LNCAP (cell line): ENCODE data around the gene ZNF428.

Source experiments
- TF ChIP-seq, protein P1 (sequence below): fragments of 450-650 bp; IDR thresholded peaks from 2 replicates; pipeline ENCODE4 v1.5.1; 2017; ENCODE audit warnings: mild to moderate bottlenecking

ZNF428 gene

DNA sequence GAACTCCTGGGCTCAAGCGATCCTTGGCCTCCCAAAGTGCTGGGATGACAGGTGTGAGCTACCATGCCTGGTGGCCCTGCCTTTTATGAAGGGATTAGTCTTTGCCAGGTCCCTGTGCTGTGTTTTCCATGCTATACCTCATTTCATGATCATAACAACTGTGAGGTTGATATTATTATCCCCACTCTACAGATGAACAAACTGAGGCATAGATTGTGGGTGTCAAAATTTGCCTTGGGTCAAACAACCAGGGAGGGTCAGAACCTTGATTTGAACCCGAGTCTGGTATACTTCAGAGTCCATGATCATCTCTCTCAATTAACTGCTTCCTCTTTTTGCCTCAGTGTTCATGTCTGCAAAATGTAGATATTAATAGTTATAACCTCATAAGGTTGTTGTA is 36.9 kb downstream of the ZNF428 start:
- TF ChIP-seq, protein P1, sequence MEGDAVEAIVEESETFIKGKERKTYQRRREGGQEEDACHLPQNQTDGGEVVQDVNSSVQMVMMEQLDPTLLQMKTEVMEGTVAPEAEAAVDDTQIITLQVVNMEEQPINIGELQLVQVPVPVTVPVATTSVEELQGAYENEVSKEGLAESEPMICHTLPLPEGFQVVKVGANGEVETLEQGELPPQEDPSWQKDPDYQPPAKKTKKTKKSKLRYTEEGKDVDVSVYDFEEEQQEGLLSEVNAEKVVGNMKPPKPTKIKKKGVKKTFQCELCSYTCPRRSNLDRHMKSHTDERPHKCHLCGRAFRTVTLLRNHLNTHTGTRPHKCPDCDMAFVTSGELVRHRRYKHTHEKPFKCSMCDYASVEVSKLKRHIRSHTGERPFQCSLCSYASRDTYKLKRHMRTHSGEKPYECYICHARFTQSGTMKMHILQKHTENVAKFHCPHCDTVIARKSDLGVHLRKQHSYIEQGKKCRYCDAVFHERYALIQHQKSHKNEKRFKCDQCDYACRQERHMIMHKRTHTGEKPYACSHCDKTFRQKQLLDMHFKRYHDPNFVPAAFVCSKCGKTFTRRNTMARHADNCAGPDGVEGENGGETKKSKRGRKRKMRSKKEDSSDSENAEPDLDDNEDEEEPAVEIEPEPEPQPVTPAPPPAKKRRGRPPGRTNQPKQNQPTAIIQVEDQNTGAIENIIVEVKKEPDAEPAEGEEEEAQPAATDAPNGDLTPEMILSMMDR = no peak

DNA sequence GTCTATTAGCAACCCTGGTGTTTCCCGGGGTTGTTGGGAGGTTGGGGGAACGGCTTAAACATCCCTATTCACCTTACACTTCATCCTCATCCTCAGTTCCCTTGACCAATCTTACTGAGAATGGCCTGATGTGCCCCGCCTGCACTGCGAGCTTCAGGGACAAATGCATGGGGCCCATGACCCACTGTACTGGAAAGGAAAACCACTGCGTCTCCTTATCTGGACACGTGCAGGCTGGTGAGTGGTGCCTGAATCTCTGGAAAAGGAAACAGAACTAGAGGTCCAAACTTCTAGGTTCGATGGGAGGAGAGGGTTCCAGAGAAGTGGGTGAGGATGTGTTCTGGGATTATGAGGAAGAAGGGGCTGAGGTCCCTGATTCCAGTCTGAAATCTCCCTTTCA is 38.0 kb downstream of the ZNF428 start:
- TF ChIP-seq, protein P1 = no peak

DNA sequence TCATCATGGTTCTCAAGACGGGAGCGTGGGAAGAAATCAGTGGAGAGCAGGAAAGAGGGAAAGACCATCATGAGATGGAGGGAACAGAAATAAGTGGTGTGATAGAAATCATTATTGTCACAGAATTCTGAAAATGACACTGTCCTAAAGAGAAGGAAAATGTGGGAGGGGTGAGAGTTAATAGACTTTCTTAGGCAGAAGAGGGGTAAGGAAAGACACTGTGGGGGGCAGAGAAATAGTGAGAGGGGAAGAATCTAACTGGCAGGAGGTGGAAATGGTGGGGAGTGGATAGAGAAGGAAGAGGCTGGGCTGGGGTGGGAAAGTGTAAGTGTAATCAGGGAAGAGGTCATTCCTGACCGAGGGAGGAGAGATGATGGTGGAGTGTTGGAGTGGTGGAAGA is 40.6 kb downstream of the ZNF428 start:
- TF ChIP-seq, protein P1 = no peak

DNA sequence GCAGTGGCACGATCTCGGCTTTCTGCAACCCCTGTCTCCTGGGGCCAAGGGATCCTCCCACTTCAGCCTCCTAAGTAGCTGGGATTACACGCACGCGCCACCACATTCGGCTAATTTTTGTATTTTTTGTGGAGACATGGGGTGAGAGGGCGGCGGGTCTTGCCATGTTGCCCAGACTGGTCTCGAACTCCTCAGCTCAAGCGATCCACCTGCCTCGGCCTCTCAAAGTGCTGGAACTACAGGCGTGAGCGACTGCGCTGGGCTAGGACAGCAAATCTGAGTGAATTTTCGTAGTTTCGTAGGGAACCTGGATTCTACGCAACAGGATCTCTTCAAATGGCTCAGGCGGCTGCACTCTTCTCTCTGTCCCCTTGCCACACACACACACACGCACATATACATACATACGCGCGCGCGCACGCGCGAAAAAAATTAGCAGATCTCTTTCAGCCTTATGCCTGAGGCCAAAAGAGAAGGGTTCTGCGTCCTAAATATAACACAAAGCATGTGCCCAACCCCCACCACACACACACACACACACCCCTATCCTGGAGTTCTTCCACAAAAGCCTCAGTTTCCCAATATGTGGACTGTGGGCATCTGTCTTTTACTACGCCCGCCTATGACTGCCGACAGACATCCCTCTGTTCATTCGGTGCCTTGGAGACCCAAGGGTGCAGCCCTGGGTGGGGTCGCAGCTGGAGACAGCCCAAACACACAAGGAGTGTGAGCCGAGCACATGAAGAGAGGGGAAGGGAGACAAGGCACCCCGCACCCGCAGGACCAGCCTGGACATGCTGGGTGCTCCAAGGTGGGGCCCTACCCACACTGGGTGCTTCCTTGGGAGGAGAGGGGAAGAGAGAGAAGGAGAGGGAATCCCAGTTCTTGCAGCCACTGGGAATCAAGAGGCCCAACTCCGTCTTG is 43.2 kb downstream of the ZNF428 start:
- TF ChIP-seq, protein P1 = no peak

DNA sequence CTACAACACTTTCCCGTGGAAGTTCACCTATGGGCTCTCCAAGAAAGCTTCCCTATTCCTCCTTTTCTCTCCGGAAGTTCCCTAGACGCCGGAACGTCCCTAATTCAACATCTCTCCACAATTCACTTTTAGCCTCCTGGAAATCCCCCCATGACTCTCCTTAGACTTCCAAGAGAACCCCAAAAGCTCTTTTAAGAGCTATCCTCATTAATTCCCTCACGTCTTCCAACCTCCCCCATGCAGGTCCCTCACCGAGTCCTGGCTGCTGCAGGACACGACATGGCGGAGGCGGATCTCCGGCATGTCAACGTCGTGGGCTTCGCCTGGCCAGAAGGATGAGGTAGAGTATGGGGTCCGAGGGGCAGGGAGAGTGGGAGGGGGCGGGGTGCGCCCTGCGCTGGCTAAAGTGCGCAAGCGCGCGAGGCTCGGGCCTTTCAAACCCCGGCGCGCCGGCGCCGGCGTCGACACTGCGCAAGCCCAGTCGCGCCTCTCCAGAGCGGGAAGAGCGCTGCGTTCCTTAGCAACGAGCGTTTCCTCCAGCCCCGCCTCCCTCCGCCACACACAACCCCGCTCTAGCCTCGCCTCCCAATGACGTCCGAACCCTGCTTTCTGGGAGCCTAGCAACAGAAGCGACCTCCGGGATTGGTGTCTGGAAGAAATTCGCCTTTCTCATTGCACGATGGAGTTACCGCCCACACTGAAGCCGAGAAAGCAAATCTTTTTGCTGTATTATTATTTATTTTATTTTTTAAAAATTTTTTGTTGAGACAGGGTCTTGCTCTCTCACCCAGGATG is 44.1 kb downstream of the ZNF428 start, which contains the start of the genes PINLYP and XRCC1:
TSS of gene PINLYP (plus strand) at position 646 of the 795 bp plus-strand sequence. CDS start 1,391 bp downstream, outside the sequence.
TSS of gene XRCC1 (minus strand) at position 372 of the 795 bp plus-strand sequence. CDS start at position 303, 69 bp downstream.
- TF ChIP-seq, protein P1 = no peak

DNA sequence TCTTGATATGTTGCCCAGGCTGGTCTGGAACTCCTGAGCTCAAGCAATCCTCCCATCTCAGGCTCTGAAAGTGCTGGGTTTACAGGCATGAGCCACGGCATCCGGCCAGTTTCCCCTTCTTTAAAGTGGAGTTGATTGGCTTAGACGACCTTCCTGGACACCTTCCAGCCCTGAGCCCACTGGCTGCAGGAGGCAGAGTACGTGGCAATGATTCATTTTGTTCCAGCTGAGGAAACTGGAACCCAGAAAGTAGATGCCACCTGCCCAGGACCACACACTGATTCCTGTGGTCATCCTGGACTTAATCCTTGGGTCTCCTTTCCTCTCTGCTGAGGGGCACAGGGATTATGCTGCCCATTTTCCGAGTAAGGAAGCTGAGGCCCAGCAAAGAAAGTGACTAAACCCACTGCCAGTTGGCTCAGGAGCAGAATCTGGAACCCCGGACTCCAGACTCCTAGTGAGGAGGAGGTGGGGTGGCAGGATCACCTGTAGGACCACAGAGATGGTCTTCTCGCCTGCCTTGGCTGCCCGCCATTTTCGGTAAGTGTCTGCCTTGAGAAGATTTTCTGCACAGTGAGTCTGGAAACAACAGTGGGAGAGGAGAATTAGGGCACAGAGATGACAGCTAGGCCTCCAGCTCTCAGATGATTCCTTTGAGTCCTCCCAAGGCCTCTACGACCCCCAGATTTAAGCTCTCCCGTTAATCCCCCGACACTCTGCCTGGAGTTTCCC is 44.8 kb downstream of the ZNF428 start:
- TF ChIP-seq, protein P1 = no peak

- TF ChIP-seq, protein P1 = no peak
These were observed 47.2 kb downstream of the ZNF428 start for GRCh38 chr19:43572171-43572588.
